Stimulated activated memory B cell treated with anti-CD40 and anti-IgM and Interleukin-4, amounts not matched to agents 10 μg/mL and 1 μg/mL and 100 μg/mL, for 72 hours (primary cell): ENCODE data around the gene NELFB.
A peak's percentile ranks its signal among the peaks of the same experiment; 100 is the strongest.

Source experiments
- ATAC-seq: fragments of 150-1000 bp; cut with Tn5 transposase; 2 replicates; pipeline ENCODE4 v1.10.0; 2021
- H3K27ac Mint-ChIP-seq: one replicate; pipeline ENCODE4 v1.8.0; 2022; ENCODE audit warnings: mild to moderate bottlenecking, mixed read lengths
- H3K27me3 Mint-ChIP-seq: one replicate; pipeline ENCODE4 v1.8.0; 2022; ENCODE audit warnings: mixed read lengths
- H3K36me3 Mint-ChIP-seq: one replicate; pipeline ENCODE4 v1.8.0; 2022; ENCODE audit warnings: mixed read lengths
- H3K4me1 Mint-ChIP-seq: one replicate; pipeline ENCODE4 v1.8.0; 2022; ENCODE audit warnings: mixed read lengths
- H3K4me3 Mint-ChIP-seq: one replicate; pipeline ENCODE4 v1.8.0; 2022; ENCODE audit warnings: mild to moderate bottlenecking, moderate library complexity, mixed read lengths
- H3K9me3 Mint-ChIP-seq: one replicate; pipeline ENCODE4 v1.8.0; 2022; ENCODE audit warnings: mixed read lengths

NELFB gene

GRCh38 chr9:137275588-137276472 is 20.7 kb downstream of the NELFB start:
- Mint-ChIP-seq H3K9me3 (no peaks in the 10 kb centered on the region), H3K27ac (peak overlapping the region; percentile 96), H3K4me3 (peak overlapping the region; percentile 55), H3K4me1 (peaks cover 45% of the 10 kb centered on the region), H3K36me3 (peaks cover 10% of the 10 kb centered on the region), H3K27me3 (no peaks in the 10 kb centered on the region)
- no peak for ATAC-seq

DNA sequence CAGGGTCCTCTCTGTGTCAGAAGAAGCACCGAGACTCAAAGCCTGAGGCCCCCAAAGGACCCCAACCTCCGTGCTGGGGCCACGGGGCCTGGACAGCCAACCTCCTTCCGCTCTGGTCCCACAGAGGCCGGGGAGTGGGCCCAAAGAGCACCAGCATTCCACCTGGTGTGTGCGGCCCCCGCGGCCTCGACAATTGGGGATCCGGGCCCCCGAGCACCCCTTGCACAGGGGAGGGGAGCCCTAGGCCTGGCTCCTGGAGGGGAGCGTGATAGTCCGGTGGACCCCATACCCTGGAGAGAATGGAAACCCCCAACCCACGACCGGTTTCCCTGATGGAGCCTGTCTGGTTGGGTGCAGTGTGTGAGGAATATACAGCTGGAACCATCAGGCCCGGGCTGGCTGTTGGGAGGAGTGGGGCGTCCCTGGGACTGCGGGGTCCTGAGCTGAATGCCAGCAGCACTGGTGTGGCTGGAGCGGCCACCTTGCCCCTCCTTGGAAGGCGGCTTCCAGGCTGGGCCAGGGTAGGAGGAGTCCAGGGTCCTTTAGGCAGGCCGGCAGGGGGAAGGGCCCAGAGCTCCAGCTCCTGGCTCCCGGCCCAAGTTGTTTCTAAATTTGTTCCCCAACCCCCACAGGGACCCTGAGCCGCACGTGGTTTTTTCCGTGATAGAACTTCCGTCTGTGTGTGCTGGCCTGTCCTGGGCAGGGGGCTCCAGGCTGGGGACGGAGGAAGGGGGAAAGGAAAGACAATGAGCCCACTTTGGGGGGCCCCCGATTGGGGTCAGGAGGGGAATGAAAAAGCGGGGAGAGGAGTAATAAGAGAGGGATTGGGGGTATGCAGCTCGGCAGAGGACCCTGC is 21.6 kb downstream of the NELFB start:
- no peaks in the 10 kb centered on the region for H3K9me3 Mint-ChIP-seq
- H3K27me3 Mint-ChIP-seq, result no peaks in the 10 kb centered on the region
- H3K4me1 Mint-ChIP-seq, result peaks cover 38% of the 10 kb centered on the region
- peaks cover 10% of the 10 kb centered on the region for H3K36me3 Mint-ChIP-seq
- peak overlapping the region; percentile 96 for H3K27ac Mint-ChIP-seq
- peak overlapping the region; percentile 94 for H3K4me3 Mint-ChIP-seq
- peak; percentile 1 for ATAC-seq

- H3K4me1 Mint-ChIP-seq, result peaks cover 45% of the 10 kb centered on the region
- no peaks in the 10 kb centered on the region for H3K27me3 Mint-ChIP-seq
- peak within 1 kb of the TSS; percentile 96 for H3K27ac Mint-ChIP-seq
- H3K36me3 Mint-ChIP-seq, result peaks cover 10% of the 10 kb centered on the region
- H3K9me3 Mint-ChIP-seq, result no peaks in the 10 kb centered on the region
- ATAC-seq, result peak; percentile 73
- H3K4me3 Mint-ChIP-seq, result peak within 1 kb of the TSS; percentile 94
Measured at GRCh38 chr9:137277329-137278041, 22.4 kb downstream of the NELFB start, which contains the start of gene TOR4A. Gene TOR4A, plus strand, starts transcription at chr9:137277726. Its CDS starts 964 bp downstream, at chr9:137278690.

- Mint-ChIP-seq H3K4me3 (peak overlapping the region; percentile 94), H3K27ac (peak overlapping the region; percentile 96)
Measured at GRCh38 chr9:137278061-137278701, 23.1 kb downstream of the NELFB start.

DNA sequence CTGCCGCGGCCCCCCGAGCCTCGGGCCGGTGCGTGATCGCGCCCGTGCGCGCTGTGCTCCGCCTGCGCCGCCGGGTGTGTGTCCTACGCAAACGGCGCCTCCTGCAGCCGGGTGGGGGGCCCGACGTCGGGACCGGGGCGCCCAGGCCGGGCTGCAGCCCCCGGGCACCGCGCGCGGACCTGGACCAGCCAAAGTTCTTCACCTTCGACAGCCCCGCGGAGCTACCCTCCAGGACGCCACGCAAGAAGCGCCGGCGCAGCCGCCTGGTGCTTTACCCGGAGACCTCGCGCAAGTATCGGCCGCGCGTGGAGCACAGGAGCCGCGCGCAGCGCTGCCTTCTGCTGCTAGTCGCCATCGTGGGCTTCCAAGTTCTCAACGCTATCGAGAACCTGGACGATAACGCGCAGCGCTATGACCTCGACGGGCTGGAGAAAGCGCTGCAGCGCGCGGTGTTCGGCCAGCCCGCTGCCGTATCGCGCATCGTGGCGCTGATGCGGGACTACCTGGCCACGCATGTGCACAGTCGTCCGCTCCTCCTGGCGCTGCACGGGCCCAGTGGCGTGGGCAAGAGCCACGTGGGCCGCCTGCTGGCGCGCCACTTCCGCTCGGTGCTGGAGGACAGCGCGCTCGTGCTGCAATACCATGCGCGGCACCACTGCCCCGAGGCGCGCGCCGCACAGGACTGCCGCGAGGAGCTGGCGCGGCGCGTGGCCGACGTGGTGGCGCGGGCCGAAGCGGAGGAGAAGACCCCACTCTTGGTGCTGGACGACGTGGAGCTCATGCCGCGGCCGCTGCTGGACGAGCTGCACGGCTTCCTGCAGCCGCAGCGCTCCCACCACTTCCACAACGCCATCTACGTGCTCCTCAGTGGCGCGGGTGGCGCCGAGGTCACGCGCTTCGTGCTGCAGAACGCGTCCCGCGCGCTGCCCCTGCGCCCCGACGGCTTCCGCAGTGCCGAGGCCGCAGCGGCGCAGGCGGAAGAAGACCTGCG is 23.9 kb downstream of the NELFB start:
- Mint-ChIP-seq H3K36me3 (no peaks in the 10 kb centered on the region), H3K27me3 (no peaks in the 10 kb centered on the region), H3K9me3 (no peaks in the 10 kb centered on the region), H3K27ac (no peak overlapping the region), H3K4me3 (no peak overlapping the region), H3K4me1 (peaks cover 49% of the 10 kb centered on the region)
- ATAC-seq, result no peak

More at GRCh38 chr9:137278061-137278701, 23.1 kb downstream of the NELFB start:
- peak; percentile 35 for ATAC-seq
- Mint-ChIP-seq H3K9me3 (no peaks in the 10 kb centered on the region), H3K36me3 (peaks cover 7% of the 10 kb centered on the region), H3K4me1 (peaks cover 49% of the 10 kb centered on the region), H3K27me3 (no peaks in the 10 kb centered on the region)

DNA sequence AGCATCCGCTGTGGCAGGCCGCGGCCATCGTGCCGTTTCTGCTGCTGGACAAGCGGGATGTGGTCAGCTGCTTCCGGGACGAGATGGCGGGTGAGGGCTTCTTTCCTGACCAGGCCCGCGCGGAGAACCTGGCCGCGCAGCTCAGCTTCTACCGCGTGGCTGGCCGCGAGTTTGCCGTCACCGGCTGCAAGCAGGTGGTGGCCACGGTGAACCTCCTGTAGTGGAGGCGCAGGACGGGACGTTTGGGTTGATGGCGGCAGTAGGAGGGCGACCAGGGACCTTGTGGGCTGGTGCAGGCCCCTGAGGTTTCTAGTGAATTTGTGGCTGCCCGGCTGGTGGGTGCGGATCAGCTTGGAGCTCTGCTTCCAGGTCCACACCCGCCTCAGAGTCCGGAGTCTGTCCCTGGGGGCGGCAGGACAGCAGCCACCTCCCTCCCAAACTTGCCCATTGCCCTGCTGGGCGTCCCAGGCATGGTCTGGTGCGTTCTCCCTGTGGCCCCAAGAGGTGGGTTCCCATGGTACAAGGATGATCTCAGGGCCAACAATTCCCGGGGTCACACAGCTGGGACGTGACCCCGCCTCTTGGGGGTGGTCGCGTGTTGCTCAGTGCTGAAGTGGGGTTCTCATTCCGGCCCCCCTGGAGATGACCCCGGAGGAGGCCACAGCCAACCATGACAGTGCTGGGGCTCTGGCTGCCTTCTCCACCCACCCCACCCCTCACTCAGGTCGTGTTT is 24.8 kb downstream of the NELFB start:
- no peaks in the 10 kb centered on the region for H3K9me3 Mint-ChIP-seq
- H3K27ac Mint-ChIP-seq, result no peak overlapping the region
- no peaks in the 10 kb centered on the region for H3K36me3 Mint-ChIP-seq
- no peaks in the 10 kb centered on the region for H3K27me3 Mint-ChIP-seq
- peaks cover 40% of the 10 kb centered on the region for H3K4me1 Mint-ChIP-seq
- no peak for ATAC-seq
- no peak overlapping the region for H3K4me3 Mint-ChIP-seq

- Mint-ChIP-seq H3K27me3 (no peaks in the 10 kb centered on the region), H3K36me3 (no peaks in the 10 kb centered on the region), H3K4me1 (peaks cover 33% of the 10 kb centered on the region), H3K27ac (no peak overlapping the region), H3K4me3 (no peak overlapping the region), H3K9me3 (no peaks in the 10 kb centered on the region)
- peak; percentile 25 for ATAC-seq
Measured at GRCh38 chr9:137280474-137281344, 25.6 kb downstream of the NELFB start.

DNA sequence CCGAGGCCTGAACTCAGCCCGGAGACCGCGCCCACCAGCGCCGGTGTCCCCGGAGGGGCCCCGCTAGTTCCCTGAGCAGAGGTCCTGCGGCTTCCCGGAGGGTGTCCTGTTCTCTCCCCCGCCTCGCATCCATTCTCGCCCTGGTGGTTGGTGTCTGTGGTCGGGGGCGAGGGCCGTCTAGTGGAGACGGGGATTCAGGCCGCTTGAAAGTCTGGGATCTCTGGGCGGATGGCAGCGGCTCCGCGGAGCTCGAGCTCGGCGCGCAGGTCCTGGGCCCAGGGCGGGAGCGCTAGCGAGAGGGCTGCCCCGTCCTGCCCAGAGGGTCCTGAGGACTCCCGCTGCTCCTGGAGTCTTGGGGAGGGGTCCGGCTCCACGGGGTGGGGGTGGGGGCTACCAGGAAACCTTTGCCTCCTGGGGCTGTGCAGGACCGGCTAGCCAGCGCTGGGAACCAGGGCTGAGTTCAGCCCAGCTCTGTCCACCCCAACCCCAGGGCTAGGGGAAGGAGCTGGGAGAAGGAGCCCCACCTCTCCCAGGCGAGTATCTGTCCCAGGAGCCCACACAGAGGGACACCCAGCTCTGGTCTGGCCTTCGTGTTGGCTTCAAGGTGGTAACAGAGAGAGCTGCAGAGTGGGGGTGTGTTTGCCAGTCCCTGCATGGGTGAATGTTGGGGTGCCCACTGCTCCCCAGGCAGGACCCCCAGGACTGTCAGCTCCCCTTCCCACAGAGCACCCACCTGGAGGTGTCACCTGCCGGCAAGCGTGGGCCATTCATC is 26.4 kb downstream of the NELFB start:
- Mint-ChIP-seq H3K36me3 (no peaks in the 10 kb centered on the region), H3K27me3 (no peaks in the 10 kb centered on the region), H3K9me3 (no peaks in the 10 kb centered on the region), H3K4me3 (no peak overlapping the region), H3K27ac (no peak overlapping the region), H3K4me1 (peaks cover 33% of the 10 kb centered on the region)
- ATAC-seq, result no peak

DNA sequence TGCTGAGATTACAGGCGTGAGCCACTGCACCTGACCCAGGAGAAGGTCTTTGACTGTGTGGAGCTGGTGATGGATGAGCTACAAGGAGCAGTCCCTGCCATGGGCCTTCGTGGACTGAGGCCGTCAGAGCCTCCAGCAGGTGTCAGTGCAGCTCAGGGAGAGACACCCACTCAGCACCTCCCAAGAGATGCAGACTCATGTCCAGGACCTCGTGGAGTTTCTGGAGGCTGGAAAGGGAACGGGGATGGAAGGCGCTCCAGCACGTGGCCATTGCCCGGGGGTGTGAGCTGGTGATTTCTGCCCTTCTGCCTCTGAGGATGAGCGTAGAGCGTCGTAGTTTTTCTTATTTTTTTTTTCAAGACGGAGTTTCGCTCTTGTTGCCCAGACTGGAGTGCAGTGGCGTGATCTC is 31.9 kb downstream of the NELFB start:
- Mint-ChIP-seq H3K4me1 (peaks cover 26% of the 10 kb centered on the region), H3K36me3 (no peaks in the 10 kb centered on the region), H3K4me3 (peak overlapping the region; percentile 15), H3K27me3 (no peaks in the 10 kb centered on the region), H3K9me3 (peaks cover 3% of the 10 kb centered on the region), H3K27ac (peak overlapping the region; percentile 89)
- ATAC-seq, result peak; percentile 42

GRCh38 chr9:137293094-137293481 is 38.0 kb downstream of the NELFB start:
- Mint-ChIP-seq H3K4me1 (peaks cover 12% of the 10 kb centered on the region), H3K36me3 (no peaks in the 10 kb centered on the region), H3K9me3 (no peaks in the 10 kb centered on the region), H3K27me3 (peaks cover 43% of the 10 kb centered on the region), H3K27ac (no peak overlapping the region), H3K4me3 (no peak overlapping the region)
- no peak for ATAC-seq

GRCh38 chr9:137293482-137294090 is 38.5 kb downstream of the NELFB start:
- Mint-ChIP-seq H3K36me3 (no peaks in the 10 kb centered on the region), H3K27ac (no peak overlapping the region), H3K9me3 (no peaks in the 10 kb centered on the region), H3K4me3 (no peak overlapping the region), H3K4me1 (peaks cover 12% of the 10 kb centered on the region), H3K27me3 (peaks cover 48% of the 10 kb centered on the region)
- no peak for ATAC-seq
